Suprapubic skin (tissue), 4 donors: Measurements from ENCODE around the gene PPP1R2C.

Source experiments
- POLR2A ChIP-seq, 2 donors: fragments of 450-650 bp; IDR thresholded peaks; one replicate each; pipeline ENCODE4 v1.6.1; 2017; ENCODE audit warnings: antibody characterized with exemption in 2 of 2, mild to moderate bottlenecking in 2 of 2, moderate library complexity in 2 of 2
- POLR2AphosphoS5 ChIP-seq, 3 donors: sonication (generic); formaldehyde crosslinking; IDR thresholded peaks; one replicate each; pipeline ENCODE4 v1.6.1; 2017; ENCODE audit warnings: antibody characterized with exemption in 3 of 3

DNA sequence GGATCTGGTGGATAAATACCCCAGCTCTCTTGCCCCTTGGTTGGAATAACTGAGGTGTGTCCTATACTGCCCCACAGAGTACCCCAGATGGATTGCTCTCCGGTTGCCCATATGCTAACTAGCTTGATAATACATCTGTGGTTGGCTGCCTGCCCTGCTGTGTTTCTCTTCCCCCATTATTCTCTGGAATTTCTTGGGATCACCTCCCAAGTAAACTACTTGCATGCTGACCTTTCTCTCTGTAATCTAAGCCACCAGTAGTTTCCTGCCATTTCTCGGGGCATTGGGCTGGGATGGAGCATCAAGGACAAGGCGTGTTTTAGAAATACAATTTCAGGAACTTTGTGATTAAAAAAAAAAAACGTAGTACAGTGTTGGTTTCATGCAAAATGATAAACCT lies 25.2 kb downstream of the PPP1R2C start:
- TF ChIP-seq POLR2A (IDR thresholded peaks at IDR 0.05) (no peak), POLR2AphosphoS5 (IDR thresholded peaks at IDR 0.05) (no peak)
